GM18861 (cell line): ENCODE measurements around the gene C16orf92.
"Not testable (repeated sequence)": the region's sequence is repeated elsewhere in the genome, so short reads cannot be mapped to it uniquely, and the experiment has no call there.

Experiments used
- ATAC-seq: cut with Tn5 transposase; IDR thresholded peaks from one replicate; pipeline ENCODE4 v1.9.1; 2021; ENCODE audit not compliant: unreplicated experiment

The C16orf92 gene

DNA sequence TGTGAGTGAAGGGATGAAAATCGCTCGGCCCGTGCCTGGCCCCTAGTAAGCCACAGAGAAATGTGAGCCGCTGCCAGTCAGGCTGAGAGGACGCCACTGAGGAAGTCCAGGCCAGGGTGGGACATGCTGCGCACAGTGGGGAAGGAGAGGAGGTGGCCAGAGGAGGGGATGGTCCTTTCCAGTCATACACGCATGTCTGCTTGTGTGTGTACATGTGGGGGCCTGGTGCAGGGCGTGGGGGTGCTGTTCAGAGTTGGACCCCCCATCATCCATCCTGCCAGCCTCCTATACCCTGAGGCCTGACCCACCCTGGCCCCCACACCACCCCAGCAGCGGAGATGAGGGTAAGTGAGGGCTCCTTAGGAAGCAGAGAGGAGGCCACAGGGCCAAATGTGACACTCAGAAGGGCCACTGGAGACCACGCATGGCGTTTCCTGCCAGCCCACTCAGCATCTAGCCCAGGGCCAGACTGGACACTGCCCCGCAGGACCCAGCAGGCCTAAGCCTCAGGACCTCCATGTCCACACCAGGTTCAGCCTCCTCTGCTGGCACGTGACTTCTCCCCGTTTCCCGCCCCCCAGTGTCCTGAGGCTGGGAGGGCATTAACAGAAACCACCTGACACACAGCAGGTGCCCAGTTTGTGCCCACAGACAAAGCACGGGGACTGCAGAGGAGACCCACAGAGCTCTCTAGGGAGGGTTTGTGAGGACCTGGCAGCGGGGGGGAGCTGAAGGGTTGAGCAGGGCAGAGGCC lies 19.2 kb upstream of the C16orf92 start:
- no peak for ATAC-seq

GRCh38 chr16:30004424-30004776 lies 18.6 kb upstream of the C16orf92 start:
- no peak for ATAC-seq

- ATAC-seq, result no peak
Measured at GRCh38 chr16:30004811-30005242, 18.2 kb upstream of the C16orf92 start.

DNA sequence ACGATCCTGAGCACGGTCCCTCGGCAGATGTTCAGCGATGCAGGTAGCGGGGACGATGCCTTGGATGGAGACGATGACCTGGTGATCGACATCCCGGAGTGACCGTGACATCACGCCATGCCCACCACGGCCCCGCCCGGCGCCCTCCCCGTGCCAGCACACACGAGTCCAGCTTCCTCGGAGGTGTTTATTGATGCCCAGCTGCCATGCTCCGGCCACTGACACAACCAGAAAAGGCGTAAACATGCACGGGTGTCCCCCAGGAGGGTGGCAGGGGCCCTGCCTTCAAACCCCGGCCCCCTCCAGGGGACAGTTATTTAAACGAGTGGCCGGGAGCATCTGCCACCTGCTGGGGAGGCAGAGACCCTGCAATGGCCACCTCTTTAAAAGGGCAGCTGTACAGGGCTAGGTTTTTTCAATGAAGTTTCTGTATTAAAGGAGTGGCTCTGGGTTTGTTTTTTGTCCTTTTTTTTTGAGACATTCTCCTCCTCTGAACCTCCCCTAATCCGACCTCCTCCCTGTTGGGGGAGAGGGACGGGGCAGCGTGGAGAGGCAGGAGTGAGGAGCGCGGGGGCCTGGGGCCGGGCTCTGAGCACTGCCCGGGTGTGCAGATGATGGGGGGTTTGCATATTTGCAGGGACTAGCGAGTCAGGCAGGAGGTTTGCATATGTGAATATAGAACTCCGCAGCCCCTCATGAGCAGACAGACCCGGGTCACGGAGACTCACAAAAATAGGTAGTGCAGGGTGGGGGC lies 17.5 kb upstream of the C16orf92 start:
- ATAC-seq, result no peak

DNA sequence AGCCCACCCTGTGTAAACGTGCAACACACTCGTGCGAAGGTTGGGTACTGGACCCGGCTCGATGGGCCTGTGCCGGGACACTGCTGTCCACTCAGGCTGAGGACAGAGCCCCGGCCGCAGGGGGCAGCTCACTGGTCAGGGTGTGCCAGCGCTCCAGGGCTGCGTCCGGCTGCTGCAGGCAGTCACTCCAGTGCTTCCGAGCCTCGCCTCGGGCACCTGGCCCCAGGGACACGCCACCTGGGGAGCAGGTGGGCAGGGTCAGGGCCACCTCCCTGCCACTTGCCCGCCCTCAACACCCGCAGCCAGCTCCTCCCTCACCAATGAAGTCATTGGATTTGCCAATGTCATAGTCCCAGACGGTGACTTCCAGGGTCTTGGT lies 16.9 kb upstream of the C16orf92 start:
- no peak for ATAC-seq

- ATAC-seq, result no peak
Measured at GRCh38 chr16:30006659-30007377, 16.2 kb upstream of the C16orf92 start.

DNA sequence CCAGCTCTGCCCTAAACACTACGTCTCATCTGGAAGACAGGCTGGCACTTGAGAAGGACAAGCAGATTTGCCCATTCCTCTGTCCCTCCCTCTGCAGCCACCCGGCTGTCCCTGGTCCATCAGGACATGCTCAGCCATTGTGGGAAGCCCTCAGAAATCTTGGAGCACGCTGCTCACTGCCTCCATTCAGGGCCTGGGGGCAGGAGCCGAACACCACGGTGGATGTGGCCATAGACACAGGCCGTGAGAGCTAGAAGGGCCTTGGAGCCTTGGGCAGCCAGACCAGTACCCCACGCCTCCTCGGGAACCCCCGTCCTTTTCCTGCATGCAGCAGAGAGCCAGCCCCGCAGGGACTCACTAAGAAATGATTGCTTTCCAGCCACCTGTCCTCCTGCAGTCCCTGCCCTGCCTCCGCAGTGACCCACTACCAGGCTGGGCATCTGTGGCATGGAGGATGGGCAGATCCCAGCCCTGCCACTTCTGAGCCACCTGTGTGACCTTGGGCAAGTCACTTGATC lies 15.6 kb upstream of the C16orf92 start:
- no peak for ATAC-seq

DNA sequence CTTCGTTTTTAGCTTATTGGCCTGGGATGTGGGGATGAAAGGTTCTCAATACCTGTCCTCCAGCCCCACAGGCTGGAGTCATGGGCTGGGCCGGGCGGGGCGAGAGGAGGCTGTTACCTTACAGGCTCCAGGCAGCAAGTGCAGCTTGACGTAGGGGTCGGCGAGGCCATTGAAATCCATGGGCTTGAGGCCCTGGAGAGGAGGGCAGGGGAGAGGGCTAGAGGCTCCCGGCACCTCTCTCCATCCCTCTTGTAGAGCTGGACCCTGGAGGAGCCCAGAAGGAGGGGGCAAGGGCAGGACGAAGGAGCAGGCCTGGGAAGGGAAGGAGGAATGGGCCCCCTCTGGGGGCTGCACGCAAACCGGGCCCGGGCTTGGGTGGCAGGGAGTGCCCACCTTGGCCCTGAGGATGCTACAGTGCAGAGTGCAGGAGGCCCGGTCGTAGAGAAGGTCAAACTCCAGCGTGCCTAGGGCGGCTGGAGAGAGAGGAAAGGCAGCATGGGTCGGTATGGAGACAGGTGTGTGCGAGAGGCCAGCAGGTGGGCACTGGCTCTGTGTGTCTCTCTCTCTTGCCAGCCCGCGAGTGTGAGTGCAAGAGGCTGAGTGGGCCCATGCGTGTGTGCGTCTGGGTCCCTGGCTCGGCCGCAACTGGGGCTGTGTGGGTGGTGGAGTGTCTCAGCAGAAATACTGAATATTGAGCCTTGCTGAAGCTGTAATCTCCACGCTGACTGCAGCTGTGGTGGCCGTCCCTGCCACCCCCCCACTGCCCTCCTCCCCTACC lies 13.7 kb upstream of the C16orf92 start:
- ATAC-seq, result no peak

DNA sequence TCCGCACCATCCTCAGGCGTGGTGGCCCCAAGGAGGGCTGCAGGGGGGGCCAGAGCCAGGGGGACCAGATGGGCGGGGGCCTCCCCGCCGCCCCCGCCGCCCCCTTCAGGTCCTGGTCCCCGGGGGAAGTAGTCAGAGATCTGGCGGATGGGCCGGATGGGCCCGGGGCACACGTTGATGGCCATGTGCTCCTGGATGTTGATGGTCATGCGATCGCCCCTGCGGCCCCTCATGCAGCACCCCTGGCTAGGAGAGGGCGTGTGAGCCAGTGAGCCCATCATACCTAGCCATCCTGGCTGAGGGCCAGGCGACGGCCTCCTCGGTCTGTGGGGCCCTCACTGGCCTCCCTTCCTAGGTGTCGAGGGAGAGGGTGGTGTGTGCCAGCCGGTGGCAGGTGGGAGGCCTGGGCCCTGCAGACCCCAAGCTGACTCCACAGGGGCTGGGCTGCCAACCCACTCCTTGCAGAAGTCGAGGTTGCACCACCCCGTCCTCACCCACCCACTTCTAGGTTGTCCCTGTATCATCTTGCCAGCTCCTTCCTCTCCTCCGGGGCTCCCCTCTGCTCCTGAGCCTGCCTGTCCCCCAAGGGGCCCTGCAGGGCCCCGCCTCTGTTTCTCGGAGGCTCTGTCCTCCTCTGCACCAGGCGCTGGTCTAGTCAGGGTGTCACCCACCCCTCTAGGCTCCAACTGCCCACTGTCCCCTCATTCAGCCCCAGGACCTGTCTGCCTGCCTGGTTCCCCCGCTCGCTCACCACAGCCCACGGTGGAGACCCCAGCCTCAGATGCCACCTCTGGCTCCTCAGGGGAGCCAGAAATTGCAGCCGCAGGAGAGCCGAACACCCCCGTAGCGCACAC lies 12.8 kb upstream of the C16orf92 start:
- no peak for ATAC-seq

- no peak for ATAC-seq
Measured at GRCh38 chr16:30010844-30011713, 11.9 kb upstream of the C16orf92 start, which contains the start of gene DOC2A. Gene DOC2A (minus strand): TSS chr16:30011027. CDS start chr16:30010222, 805 bp downstream.

DNA sequence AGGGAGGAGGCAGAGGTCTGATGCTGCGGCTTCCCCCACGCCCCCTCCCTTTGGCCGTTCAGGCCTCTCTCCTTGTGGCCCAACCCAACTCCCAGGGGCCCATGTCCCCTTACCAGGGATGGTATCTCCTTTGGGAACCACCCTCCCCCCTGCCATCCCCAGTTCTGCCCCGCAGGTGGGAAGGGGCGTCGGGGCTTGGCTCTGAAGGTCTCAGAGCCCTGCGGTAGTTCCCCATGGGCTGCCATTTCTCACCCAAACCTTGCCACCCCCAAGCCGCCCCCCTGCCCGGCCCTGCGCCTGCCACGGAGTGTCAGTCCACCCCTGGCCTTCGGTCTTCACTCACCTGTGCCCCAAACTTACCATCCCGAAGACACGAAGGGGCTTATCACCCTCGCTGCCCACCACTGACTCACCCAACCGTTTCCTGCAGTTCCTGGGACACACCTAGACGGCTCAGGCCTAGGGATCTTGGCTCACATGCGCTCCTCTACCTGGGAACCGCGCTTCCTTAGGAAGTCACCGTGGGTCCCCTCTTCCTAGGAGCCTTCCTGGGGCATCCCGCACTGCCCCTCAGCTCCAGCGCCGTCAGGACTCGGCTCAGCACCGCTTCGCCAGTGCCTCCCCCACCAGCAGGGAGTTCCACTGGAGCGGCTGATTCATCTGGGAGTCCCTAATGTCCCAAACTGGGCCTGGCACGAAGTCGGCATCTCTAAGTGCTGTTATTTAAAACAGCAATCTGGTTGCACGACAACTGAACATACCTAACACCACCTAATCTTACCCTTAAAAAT lies 11.1 kb upstream of the C16orf92 start:
- ATAC-seq, result no peak

DNA sequence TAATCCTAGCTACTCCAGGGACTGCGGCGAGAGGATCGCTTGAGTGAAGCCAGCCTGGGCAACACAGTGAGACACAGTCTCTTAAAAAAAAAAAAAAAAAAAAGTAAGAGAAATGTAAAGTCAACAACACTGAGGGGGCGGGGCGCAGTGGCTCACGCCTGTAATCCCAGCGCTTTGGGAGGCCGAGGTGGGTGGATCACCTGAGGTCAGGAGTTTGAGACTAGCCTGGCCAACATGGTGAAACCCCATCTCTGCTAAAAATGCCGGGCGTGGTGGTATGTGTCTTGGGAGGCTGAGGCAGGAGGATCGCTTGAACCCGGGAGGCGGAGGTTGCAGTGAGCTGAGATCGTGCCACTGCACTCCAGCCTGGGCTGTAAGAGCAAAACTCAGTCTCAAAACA lies 10.4 kb upstream of the C16orf92 start:
- ATAC-seq, result not testable (repeated sequence)

- not testable (repeated sequence) for ATAC-seq
Measured at GRCh38 chr16:30015450-30015849, 7.5 kb upstream of the C16orf92 start.

- no peak for ATAC-seq
Measured at GRCh38 chr16:30016555-30017276, 6.3 kb upstream of the C16orf92 start.

DNA sequence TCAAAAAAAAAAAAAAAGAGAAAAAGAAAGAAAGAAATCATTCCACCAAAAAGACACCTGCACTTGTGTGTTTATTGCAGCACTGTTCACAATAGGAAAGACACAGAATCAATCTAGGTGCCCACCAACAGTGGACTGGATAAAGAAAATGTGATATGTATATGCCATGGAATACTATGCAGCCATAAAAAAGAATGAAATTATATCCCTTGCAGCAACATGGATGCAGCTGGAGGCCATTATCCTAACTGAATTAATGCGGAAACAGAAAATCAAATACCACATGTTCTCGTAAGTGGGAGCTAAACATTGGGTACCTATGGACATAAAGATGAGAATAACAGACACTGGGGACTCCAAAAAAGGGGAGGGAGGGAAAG lies 5.7 kb upstream of the C16orf92 start:
- no peak for ATAC-seq

- not testable (repeated sequence) for ATAC-seq
Measured at GRCh38 chr16:30017937-30018336, 5.1 kb upstream of the C16orf92 start.

DNA sequence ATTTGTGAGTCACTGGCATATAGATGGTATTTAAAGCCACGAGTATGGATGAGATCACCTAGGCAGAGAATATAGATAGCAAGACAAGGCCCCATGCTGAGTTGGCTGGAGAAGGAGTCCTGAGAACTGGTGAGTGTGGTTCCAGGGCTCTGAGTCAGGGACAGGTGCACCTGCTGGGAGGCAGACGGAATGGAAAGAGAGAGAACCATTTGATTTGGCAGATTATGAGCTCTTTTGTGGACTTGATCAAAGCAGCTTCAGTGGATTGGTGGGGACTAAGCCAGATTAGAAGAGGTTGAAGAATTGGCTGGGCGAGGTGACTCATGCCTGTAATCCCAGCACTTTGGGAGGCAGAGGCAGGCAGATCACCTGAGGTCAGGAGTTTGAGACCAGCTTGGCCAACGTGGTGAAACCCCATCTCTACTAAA lies 4.3 kb upstream of the C16orf92 start:
- no peak for ATAC-seq
